Measurements from ENCODE around the gene ZNF775. TPM values are rescaled to one million over a fixed set of nuclear protein-coding genes. Genes with fewer than 3 reads are reported as not detected.

Gene ZNF775
- total and polyA plus RNA-seq, 2 experiments from 2014 or later = 0.75 to 3.9 TPM

GRCh38 chr7:150361807-150362621 lies 17.1 kb upstream of the ZNF775 start:
- H3K27me3 ChIP-seq (replicated peaks; ENCODE audit: insufficient read depth) = no peaks in the 10 kb centered on the region
- H3K27ac ChIP-seq = no peak overlapping the region
- H3K4me1 ChIP-seq (ENCODE audit: insufficient read depth) = no peaks in the 10 kb centered on the region
- in situ Hi-C loops (cut with MboI) = no loop called here
- H3K4me3 ChIP-seq = no peak overlapping the region
- no peaks in the 10 kb centered on the region for H4K20me1 ChIP-seq (ENCODE audit: insufficient read depth)
- no peaks in the 10 kb centered on the region for H3K9me3 ChIP-seq (ENCODE audit: low read depth)
- DNase-seq = no peak
- no peak for TF ChIP-seq EZH2phosphoT487 (IDR thresholded peaks at IDR 0.05; ENCODE audit: insufficient read depth, low read depth)
- TF ChIP-seq EZH2 (IDR thresholded peaks at IDR 0.05; ENCODE audit: insufficient read depth, poor library complexity, severe bottlenecking) = no peak
- H3K79me2 ChIP-seq (ENCODE audit: insufficient read depth) = no peaks in the 10 kb centered on the region
- H2AFZ ChIP-seq = no peak overlapping the region
- no peak overlapping the region for H3K4me2 ChIP-seq (ENCODE audit: unreplicated experiment)
- H3F3A ChIP-seq (ENCODE audit: insufficient read depth) = no peaks in the 10 kb centered on the region
- no peak overlapping the region for H3K9ac ChIP-seq
- no peaks in the 10 kb centered on the region for H3K9me2 ChIP-seq (ENCODE audit: insufficient read depth)
- 70 to 76% methylated on average over 16 to 18 of the region's 18 CpGs for WGBS, 2 experiments (ENCODE audit: low coverage in 1 of 2, low lambda C conversion rate in 2 of 2, missing lambda C conversion rate in 2 of 2)
- H3K36me3 ChIP-seq (ENCODE audit: low read depth) = no peaks in the 10 kb centered on the region

GRCh38 chr7:150363370-150363769 lies 15.8 kb upstream of the ZNF775 start:
- TF ChIP-seq EZH2 (IDR thresholded peaks at IDR 0.05; ENCODE audit: insufficient read depth, poor library complexity, severe bottlenecking) = no peak
- TF ChIP-seq EZH2phosphoT487 (IDR thresholded peaks at IDR 0.05; ENCODE audit: insufficient read depth, low read depth) = no peak
- Histone ChIP-seq H2AFZ (no peak overlapping the region), H3K79me2 (ENCODE audit: insufficient read depth) (no peaks in the 10 kb centered on the region), H3K9me3 (ENCODE audit: low read depth) (no peaks in the 10 kb centered on the region), H3K9ac (no peak overlapping the region), H3K9me2 (ENCODE audit: insufficient read depth) (no peaks in the 10 kb centered on the region), H3K27ac (no peak overlapping the region), H3K27me3 (replicated peaks; ENCODE audit: insufficient read depth) (no peaks in the 10 kb centered on the region), H4K20me1 (ENCODE audit: insufficient read depth) (no peaks in the 10 kb centered on the region), H3F3A (ENCODE audit: insufficient read depth) (0 out of 2 replicates have a peak, but pooled peaks cover 6% of the 10 kb centered on the region), H3K4me2 (ENCODE audit: unreplicated experiment) (no peak overlapping the region), H3K36me3 (ENCODE audit: low read depth) (no peaks in the 10 kb centered on the region), H3K4me3 (no peak overlapping the region), H3K4me1 (ENCODE audit: insufficient read depth) (0 out of 2 replicates have a peak, but pooled peaks cover 4% of the 10 kb centered on the region)
- no peak for DNase-seq
- in situ Hi-C loops (cut with MboI) = no loop called here
- 80 to 84% methylated on average over 4 of the region's 4 CpGs for WGBS, 2 experiments (ENCODE audit: low coverage in 1 of 2, low lambda C conversion rate in 2 of 2, missing lambda C conversion rate in 2 of 2)

GRCh38 chr7:150363872-150364271 lies 15.3 kb upstream of the ZNF775 start:
- 71 to 72% methylated on average over 5 of the region's 5 CpGs for WGBS, 2 experiments (ENCODE audit: low coverage in 1 of 2, low lambda C conversion rate in 2 of 2, missing lambda C conversion rate in 2 of 2)
- in situ Hi-C loops (cut with MboI) = no loop called here

GRCh38 chr7:150365194-150365593 lies 13.9 kb upstream of the ZNF775 start:
- in situ Hi-C loops (cut with MboI) = no loop called here
- 78 to 84% methylated on average over 10 of the region's 10 CpGs for WGBS, 2 experiments (ENCODE audit: low coverage in 1 of 2, low lambda C conversion rate in 2 of 2, missing lambda C conversion rate in 2 of 2)
- Histone ChIP-seq H4K20me1 (ENCODE audit: insufficient read depth) (no peaks in the 10 kb centered on the region), H3K27me3 (replicated peaks; ENCODE audit: insufficient read depth) (no peaks in the 10 kb centered on the region), H3K79me2 (ENCODE audit: insufficient read depth) (peaks cover 7% of the 10 kb centered on the region; the same call in 1 of the 2 replicates), H2AFZ (no peak overlapping the region), H3K9ac (no peak overlapping the region), H3K9me3 (ENCODE audit: low read depth) (no peaks in the 10 kb centered on the region), H3K27ac (no peak overlapping the region), H3F3A (ENCODE audit: insufficient read depth) (peaks cover 6% of the 10 kb centered on the region; the same call in 1 of the 2 replicates), H3K4me1 (ENCODE audit: insufficient read depth) (peaks cover 9% of the 10 kb centered on the region), H3K4me2 (ENCODE audit: unreplicated experiment) (no peak overlapping the region), H3K36me3 (ENCODE audit: low read depth) (no peaks in the 10 kb centered on the region), H3K4me3 (no peak overlapping the region), H3K9me2 (ENCODE audit: insufficient read depth) (no peaks in the 10 kb centered on the region)
- no peak for TF ChIP-seq EZH2 (IDR thresholded peaks at IDR 0.05; ENCODE audit: insufficient read depth, poor library complexity, severe bottlenecking)
- no peak for TF ChIP-seq EZH2phosphoT487 (IDR thresholded peaks at IDR 0.05; ENCODE audit: insufficient read depth, low read depth)
- DNase-seq = no peak

More at GRCh38 chr7:150363872-150364271, 15.3 kb upstream of the ZNF775 start:
- Histone ChIP-seq H3F3A (ENCODE audit: insufficient read depth) (0 out of 2 replicates have a peak, but pooled peaks cover 6% of the 10 kb centered on the region), H3K36me3 (ENCODE audit: low read depth) (no peaks in the 10 kb centered on the region), H3K9me2 (ENCODE audit: insufficient read depth) (no peaks in the 10 kb centered on the region), H2AFZ (no peak overlapping the region), H3K79me2 (ENCODE audit: insufficient read depth) (peaks cover under 1% of the 10 kb centered on the region; the same call in 1 of the 2 replicates), H3K27ac (no peak overlapping the region), H3K4me2 (ENCODE audit: unreplicated experiment) (no peak overlapping the region), H3K27me3 (replicated peaks; ENCODE audit: insufficient read depth) (no peaks in the 10 kb centered on the region), H3K4me1 (ENCODE audit: insufficient read depth) (0 out of 2 replicates have a peak, but pooled peaks cover 4% of the 10 kb centered on the region), H3K4me3 (no peak overlapping the region), H4K20me1 (ENCODE audit: insufficient read depth) (no peaks in the 10 kb centered on the region), H3K9me3 (ENCODE audit: low read depth) (no peaks in the 10 kb centered on the region), H3K9ac (no peak overlapping the region)
- TF ChIP-seq EZH2 (IDR thresholded peaks at IDR 0.05; ENCODE audit: insufficient read depth, poor library complexity, severe bottlenecking) (no peak), EZH2phosphoT487 (IDR thresholded peaks at IDR 0.05; ENCODE audit: insufficient read depth, low read depth) (no peak)
- no peak for DNase-seq
